Measurements from ENCODE around the gene WDR54.

Gene WDR54

GRCh38 chr2:74415762-74416395 is 5.7 kb upstream of the WDR54 start:
- no peak for DNase-seq (ENCODE audit: low read depth in 1 of 2, low spot score in 1 of 2)
- peaks cover 30% of the 10 kb centered on the region for H3K27me3 ChIP-seq (ENCODE audit: insufficient read depth, poor library complexity, severe bottlenecking)
- TF ChIP-seq GABPA (IDR thresholded peaks at IDR 0.05; ENCODE audit: low read depth) (no peak), CTCF (IDR thresholded peaks at IDR 0.05; ENCODE audit: insufficient read depth, low read length) (no peak), POLR2AphosphoS5 (IDR thresholded peaks at IDR 0.05; ENCODE audit: low read depth) (no peak), SPI1 (IDR thresholded peaks at IDR 0.05; ENCODE audit: borderline replicate concordance, low read depth) (no peak), REST (IDR thresholded peaks at IDR 0.05; ENCODE audit: insufficient replicate concordance, low read depth) (no peak)
- H3K4me3 ChIP-seq (replicated peaks; ENCODE audit: insufficient read depth, low read length) = no peak overlapping the region
- no peak overlapping the region for H3K27ac ChIP-seq (replicated peaks)

GRCh38 chr2:74416778-74417177 is 4.8 kb upstream of the WDR54 start:
- DNase-seq (ENCODE audit: low read depth in 1 of 2, low spot score in 1 of 2) = no peak
- no peak overlapping the region for H3K27ac ChIP-seq (replicated peaks)
- TF ChIP-seq SPI1 (IDR thresholded peaks at IDR 0.05; ENCODE audit: borderline replicate concordance, low read depth) (no peak), POLR2AphosphoS5 (IDR thresholded peaks at IDR 0.05; ENCODE audit: low read depth) (no peak), GABPA (IDR thresholded peaks at IDR 0.05; ENCODE audit: low read depth) (no peak), CTCF (IDR thresholded peaks at IDR 0.05; ENCODE audit: insufficient read depth, low read length) (no peak), REST (IDR thresholded peaks at IDR 0.05; ENCODE audit: insufficient replicate concordance, low read depth) (no peak)
- peaks cover 30% of the 10 kb centered on the region for H3K27me3 ChIP-seq (ENCODE audit: insufficient read depth, poor library complexity, severe bottlenecking)
- H3K4me3 ChIP-seq (replicated peaks; ENCODE audit: insufficient read depth, low read length) = no peak overlapping the region

- no peak for DNase-seq (ENCODE audit: low read depth in 1 of 2, low spot score in 1 of 2)
- H3K27me3 ChIP-seq (ENCODE audit: insufficient read depth, poor library complexity, severe bottlenecking) = peaks cover 30% of the 10 kb centered on the region
- TF ChIP-seq SPI1 (IDR thresholded peaks at IDR 0.05; ENCODE audit: borderline replicate concordance, low read depth) (no peak), POLR2AphosphoS5 (IDR thresholded peaks at IDR 0.05; ENCODE audit: low read depth) (no peak), GABPA (IDR thresholded peaks at IDR 0.05; ENCODE audit: low read depth) (no peak)
- no peak overlapping the region for H3K27ac ChIP-seq (replicated peaks)
- no peak overlapping the region for H3K4me3 ChIP-seq (replicated peaks; ENCODE audit: insufficient read depth, low read length)
These were observed 4.3 kb upstream of the WDR54 start for GRCh38 chr2:74417197-74417596.

- Histone ChIP-seq H3K4me3 (replicated peaks; ENCODE audit: insufficient read depth, low read length) (no peak overlapping the region), H3K27me3 (ENCODE audit: insufficient read depth, poor library complexity, severe bottlenecking) (peaks cover 30% of the 10 kb centered on the region), H3K27ac (replicated peaks) (no peak overlapping the region)
- TF ChIP-seq REST (IDR thresholded peaks at IDR 0.05; ENCODE audit: insufficient replicate concordance, low read depth) (no peak), CTCF (IDR thresholded peaks at IDR 0.05; ENCODE audit: insufficient read depth, low read length) (no peak), POLR2AphosphoS5 (IDR thresholded peaks at IDR 0.05; ENCODE audit: low read depth) (no peak), SPI1 (IDR thresholded peaks at IDR 0.05; ENCODE audit: borderline replicate concordance, low read depth) (no peak), GABPA (IDR thresholded peaks at IDR 0.05; ENCODE audit: low read depth) (no peak)
- no peak for DNase-seq (ENCODE audit: low read depth in 1 of 2, low spot score in 1 of 2)
These were observed 3.8 kb upstream of the WDR54 start for GRCh38 chr2:74417763-74418162.

All from HL-60 (cell line).